ENCODE measurements around the gene BACH2.
A peak's percentile ranks its signal among the peaks of the same experiment; 100 is the strongest.

BACH2 gene

DNA sequence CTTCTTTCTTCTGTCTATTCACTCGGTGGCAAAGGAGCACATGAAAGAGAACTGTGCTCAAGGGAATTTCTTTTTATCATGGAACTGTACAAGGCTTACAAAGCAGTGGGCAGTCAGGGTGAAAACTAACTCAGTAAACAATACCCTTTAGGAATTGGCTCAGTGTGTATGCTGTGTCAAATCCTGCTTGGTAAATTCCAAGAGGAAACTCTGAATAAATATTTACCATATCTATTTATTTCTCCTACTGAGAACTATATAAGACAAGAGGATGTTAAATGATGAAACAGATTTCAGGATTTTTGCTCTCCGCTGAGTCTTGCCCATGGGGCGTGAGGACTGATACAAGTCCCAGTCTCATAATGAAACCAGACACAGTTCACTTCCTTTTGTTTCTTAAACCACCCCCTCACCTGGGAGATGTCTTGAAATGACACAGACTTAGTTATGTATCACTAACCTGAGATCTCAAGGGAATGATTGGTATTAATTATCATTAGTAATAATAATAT is 188.8 kb downstream of the BACH2 start:
- H3K4me3 ChIP-seq (ENCODE audit: low read depth, low read length): no peak overlapping the region
- no peak for TF ChIP-seq CTCF (conservative IDR thresholded peaks at IDR 0.05; ENCODE audit: low read depth, low read length)
- DNase-seq (ENCODE audit: low read depth): no peak

DNA sequence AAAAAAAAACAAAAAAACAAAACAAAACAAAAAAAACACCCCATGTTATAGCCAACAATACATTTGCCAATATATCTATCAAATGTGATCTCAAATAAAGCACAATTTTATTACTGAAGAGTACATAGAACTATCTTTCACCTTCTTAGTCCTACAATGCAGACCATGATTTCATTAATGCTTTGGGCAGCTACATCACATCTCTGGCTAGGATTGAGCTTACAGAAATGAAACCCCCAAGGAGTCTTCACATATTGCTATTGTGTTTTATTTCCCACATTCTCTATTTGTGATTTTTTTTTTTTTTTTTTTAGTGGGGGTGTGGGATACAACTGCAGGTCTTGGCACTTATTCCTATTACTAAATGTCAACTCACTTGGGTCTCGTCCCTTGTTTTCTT is 189.3 kb downstream of the BACH2 start:
- DNase-seq (ENCODE audit: low read depth): no peak
- no peak overlapping the region for H3K4me3 ChIP-seq (ENCODE audit: low read depth, low read length)
- no peak for TF ChIP-seq CTCF (conservative IDR thresholded peaks at IDR 0.05; ENCODE audit: low read depth, low read length)

DNA sequence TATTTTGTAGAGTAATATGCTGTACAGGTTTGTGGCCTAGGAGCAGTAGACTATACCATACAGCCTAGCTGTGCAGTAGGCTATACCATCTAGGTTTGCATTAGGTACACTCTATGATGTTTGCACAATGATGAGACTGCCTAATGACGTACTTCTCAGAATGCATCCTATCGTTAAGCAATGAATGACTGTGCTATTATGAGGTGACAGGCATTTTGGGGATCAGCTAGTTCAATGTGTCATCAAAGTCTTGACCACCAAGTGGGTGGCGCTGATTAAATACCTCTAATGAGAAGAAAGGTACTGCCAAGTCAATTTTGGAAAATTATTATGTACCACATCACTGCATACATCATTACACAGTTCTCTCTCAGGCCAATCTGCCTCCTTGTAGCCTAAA is 190.2 kb downstream of the BACH2 start:
- no peak for DNase-seq (ENCODE audit: low read depth)
- no peak for TF ChIP-seq CTCF (conservative IDR thresholded peaks at IDR 0.05; ENCODE audit: low read depth, low read length)
- no peak overlapping the region for H3K4me3 ChIP-seq (ENCODE audit: low read depth, low read length)

DNA sequence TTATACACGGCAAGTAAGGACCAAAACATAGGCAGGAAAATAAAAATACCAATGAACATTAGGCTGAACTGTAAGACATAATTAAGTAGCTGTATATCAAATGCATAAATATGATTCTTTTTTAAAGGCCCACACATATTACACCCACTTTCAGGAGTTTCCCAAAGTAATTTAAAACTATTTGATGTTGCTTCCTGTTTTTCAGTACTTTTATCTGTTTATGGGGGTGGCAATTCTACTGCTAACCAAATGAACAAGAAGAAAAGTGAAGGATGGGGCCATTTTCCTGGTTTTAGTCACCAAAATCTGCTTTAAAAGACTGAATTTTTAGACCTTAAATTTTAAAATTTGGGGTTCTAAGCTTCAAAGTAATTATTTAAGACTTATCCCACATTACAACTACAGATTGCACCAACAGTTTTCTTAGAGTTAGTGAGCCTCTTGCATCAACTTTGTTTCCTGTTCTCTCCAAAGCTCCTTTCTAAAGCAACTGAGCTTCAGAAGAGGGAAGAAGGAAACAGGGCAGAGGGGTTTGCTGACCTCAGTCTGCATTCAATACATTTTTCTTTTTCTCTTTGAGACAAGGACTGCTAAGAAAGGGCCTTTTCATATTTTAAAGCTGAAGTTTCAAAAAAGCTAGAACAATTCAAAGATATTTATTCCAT is 191.0 kb downstream of the BACH2 start:
- no peak overlapping the region for H3K4me3 ChIP-seq (ENCODE audit: low read depth, low read length)
- TF ChIP-seq CTCF (conservative IDR thresholded peaks at IDR 0.05; ENCODE audit: low read depth, low read length): no peak
- DNase-seq (ENCODE audit: low read depth): no peak

DNA sequence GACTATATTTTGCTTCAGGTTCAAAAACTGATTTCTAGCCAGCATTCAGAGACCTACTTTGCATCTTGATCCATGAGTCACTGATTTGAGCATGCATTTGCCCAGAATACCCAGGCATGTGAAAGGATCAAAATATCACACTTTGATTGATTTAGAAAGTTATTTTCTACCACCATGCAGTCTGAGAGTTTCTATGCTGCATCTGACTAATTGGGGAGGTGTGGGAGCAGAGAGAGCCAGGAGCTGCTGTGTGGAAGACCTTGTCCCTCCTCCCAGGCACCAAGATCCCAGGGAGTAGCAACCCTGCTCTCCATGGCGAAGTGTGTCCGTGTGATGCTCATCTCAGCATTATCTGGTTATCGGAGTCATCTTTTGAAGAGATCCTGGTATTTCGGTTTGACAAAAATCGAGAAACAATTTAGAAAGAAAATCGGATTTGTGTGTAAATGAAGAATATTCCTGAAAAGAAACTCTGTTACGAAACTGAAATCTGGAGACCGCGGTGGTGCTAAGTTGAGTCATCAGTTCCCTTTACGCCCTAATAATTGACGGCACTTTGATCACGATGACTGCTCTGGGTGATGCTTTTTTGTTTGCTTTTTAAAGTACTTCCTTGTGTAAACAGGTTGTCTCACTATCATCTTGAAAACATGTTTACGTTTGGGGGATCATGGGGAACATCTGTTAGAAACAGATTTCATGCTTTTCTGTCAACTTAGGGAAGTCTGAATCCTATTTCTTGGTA is 193.4 kb downstream of the BACH2 start:
- H3K4me3 ChIP-seq (ENCODE audit: low read depth, low read length): no peak overlapping the region
- no peak for TF ChIP-seq CTCF (conservative IDR thresholded peaks at IDR 0.05; ENCODE audit: low read depth, low read length)
- DNase-seq (ENCODE audit: low read depth): peak; percentile 29

GRCh38 chr6:90101403-90101802 is 195.2 kb downstream of the BACH2 start:
- no peak overlapping the region for H3K4me3 ChIP-seq (ENCODE audit: low read depth, low read length)
- no peak for DNase-seq (ENCODE audit: low read depth)
- TF ChIP-seq CTCF (conservative IDR thresholded peaks at IDR 0.05; ENCODE audit: low read depth, low read length): no peak
